T1000 (cell line): Measurements from ENCODE around the gene HAUS3.
A peak's percentile ranks its signal among the peaks of the same experiment; 100 is the strongest.

Experiments used
- DNase-seq: peaks from one replicate; lab custom pipeline; 2025; ENCODE audit warnings: mixed read lengths; lab: John Stamatoyannopoulos, UW

HAUS3 gene

DNA sequence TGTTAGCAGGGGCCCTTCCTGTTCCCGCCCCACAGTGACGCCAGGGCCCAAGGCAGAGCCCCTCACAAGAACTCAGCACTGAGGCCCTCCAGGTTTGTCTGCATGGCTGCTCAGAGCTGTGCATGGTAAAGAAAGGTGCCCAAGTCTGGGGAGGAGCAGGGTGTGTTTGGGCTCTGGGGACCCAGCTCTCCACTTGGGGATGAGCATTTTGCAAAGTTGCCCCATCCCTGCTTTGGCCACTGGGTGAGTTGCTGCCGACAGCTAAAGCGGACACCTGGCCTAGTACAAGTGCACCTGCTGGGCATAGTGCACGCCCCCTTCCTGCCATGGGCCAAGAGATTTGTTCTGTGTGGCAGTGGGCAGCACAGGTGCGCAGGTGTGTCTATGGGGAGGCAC is 22.0 kb upstream of the HAUS3 start:
- no peak for DNase-seq

DNA sequence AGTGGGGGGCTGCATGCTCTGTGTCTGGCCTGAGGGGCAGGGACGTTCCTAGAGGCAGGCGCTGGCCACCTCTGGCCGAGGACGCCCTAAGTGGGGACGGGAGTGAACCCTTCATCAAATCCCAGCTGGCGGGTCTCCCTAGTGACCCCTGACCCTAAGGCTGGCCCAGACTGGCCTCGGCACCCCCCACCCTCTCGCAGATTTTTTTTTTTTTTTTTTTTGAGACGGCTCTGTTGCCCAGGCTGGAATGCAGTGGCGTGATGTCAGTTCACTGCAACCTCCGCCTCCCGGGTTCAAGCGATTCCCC is 21.0 kb upstream of the HAUS3 start:
- DNase-seq = no peak

DNA sequence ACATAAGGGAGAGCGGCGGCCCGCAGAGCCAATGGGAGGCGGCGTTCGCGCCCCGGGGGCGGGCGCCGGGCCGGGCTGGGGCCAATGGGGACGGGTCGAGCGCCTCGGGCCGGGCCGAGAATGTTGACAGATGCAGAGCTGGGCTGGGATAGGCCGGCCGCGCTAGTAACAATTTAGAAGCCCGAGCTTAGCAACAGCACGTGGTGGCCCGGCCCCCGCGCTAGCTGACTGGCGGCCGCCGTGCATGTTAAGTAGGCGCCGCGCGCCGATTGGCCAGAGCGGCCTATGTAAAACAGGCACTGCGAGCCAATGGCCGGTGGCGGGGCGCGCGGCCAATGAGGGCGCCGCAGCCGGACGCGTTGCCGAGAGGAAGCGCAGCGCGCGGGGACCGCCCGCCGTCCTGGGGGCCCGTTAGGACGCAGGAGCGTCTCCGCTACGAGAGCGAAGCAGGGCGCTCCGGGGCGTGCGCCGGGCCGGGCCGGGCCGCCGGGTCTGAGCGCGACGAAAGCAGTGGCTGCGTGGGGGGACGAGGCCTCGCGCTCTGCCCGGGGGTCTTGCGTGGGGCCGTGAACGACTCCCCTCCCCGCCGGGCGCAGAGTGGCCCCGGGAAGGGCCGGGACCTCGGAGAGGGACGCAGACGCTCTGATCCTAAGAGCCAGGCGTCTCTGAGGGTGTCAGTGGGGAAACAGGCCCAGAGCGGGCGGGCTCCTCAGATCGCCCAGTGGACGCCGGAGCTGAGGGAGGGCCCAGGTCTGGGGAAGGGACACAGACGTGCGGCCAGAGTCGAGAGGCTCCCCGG is 20.4 kb upstream of the HAUS3 start:
- DNase-seq = peak; percentile 99

DNA sequence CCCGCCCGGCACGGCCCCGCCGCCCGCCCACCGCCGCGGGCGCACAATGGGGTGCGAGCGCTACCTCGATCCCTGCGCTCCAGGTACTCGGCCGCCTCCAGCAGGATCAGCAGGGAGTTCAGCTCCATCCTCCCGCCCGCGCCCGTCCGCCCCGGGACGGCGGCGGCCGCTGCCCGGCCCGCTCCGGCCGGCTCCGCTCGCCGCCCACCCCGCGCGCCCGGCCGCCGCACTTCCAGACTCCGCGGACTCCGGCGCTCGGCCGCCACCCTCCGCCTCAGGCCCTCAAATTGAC is 19.9 kb upstream of the HAUS3 start, which contains the start of gene MXD4:
MXD4 (minus strand) TSS at position 257 of the 292 bp plus-strand sequence; CDS start at position 128, 129 bp downstream.
- DNase-seq = no peak

DNA sequence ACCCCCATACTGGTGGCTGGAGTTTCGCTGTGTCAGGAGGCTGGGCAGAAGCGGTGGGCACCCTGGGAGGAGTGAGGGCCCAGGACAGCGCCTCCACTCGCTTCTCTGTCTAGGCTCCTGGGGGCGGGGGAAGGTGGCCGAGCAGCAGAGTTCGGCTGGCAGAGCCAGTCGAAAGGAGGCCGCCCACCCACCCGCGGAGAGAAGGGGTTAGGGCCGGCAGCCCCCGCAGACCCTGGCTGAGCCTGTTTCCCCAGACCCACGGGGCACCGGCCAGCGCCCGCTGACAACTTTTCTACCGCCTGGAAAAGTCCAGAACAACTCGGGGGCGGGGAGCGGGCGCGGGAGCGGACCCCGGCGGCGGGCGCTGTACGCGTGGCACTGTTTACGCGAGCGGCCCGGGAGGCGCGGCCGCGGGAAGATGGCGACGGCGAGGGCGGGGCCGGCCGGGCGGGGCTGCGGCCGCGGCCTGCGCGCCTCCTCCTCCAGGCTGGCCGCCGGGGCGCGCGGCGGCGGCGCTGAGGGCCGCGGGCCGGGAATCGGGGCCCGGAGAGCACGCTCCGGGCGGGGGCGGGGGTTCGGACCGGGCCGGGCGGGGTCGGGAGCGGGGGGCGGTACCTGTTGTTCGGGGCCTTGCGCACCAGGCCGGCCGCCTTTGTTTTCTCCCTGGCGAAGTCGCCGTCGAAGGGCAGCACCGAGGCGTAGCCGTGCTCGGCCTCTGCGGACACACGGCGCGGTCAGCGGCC is 19.4 kb upstream of the HAUS3 start:
- no peak for DNase-seq

DNA sequence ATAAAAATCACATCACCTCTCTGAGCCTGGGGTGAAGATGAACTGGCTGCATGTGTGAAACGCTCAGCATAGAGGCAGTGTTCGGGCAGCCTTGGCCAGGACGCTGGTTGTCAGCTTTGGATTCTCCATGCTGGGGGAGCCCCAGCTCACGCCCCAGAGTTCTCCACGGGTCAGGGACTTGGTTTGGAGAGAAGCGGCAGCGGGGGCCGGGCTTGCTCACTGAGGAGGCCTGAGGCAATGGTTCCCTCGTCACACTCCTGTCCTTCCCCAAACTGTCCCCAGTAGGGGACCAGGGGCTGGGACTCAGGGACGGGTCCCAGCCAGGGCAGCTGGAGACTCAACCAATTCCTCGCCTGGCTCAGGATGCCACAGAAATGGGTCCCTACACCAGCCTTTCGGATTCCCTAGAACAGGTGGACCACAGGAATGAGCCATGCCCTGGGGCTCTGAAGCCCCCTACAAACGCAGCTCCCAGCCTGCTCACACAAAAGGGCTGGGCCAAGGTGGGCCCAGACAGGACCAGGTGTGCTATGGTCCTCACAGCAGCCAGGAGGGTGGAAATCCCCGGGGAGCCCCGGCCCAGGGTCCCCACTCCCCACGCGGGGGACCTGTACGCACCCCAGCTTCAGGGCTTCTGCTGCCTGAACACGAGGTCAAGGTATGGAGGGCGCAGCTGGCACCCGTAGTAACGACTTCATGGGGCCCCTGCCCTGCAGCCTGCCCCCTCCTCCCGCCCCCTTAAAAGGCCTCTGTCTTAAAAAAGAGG is 18.6 kb upstream of the HAUS3 start:
- no peak for DNase-seq

DNA sequence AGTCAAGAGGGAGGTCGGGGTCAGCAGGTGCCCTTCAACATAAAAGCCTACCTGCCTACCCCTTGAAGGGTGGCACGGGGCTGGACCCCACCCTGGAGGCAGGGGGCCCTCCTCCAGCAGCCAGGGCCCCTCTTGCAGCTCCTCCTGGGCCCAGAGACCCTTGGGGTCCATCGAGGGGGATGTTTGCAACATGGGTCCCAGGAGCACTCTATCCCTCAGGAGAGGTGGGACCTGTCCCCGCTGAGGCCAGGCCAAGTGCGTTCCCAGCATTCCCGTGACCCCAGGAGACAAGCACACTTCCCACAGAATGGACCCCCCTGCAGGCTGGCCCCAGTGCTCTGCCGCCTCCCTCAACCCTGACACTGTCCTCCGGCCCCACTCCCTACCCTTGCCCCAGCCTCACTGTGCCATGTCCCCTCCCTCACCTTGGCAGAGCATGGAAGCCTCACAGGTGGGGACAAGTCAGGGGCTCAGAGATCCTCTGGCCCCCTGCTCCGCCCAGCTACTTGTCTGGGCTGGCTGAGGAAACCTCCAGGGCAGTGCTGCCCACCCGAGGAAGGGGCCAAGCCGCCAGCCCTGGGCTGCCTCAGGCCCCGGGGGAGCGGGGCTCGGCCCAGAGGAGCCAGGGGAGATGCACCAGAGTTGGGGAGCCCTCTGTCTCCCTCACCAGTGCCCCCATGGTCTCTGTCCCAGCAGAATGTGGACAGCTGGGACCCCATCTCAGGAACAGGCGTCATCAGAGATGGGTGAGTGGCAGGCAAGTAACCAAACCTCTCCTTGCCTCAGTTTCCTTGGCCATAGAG is 17.8 kb upstream of the HAUS3 start:
- DNase-seq = no peak

DNA sequence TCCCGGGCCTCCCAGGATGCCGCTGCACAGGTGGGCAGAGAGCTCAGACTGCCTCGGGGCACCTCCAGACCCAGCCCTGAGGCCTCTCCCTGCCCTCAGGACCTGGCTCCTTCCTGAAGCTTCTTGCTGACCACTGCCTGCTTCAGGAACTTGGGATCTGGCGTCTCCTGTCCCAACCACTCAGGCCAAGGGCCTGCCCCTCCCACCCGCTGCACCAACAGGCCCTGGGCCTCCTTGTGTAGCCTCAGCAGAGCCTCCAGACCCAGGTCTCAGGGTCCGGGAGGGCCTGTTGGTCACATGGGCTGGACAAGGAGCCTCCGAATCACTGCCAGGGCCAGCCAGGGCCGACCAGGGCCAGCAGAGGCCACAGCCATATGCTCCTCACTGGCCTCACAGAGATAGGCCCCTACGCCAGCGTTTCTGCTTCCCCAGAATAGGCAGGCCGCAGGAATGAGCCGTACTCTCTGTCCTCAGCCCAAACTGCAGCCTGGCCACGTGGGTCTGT is 17.2 kb upstream of the HAUS3 start:
- no peak for DNase-seq

DNA sequence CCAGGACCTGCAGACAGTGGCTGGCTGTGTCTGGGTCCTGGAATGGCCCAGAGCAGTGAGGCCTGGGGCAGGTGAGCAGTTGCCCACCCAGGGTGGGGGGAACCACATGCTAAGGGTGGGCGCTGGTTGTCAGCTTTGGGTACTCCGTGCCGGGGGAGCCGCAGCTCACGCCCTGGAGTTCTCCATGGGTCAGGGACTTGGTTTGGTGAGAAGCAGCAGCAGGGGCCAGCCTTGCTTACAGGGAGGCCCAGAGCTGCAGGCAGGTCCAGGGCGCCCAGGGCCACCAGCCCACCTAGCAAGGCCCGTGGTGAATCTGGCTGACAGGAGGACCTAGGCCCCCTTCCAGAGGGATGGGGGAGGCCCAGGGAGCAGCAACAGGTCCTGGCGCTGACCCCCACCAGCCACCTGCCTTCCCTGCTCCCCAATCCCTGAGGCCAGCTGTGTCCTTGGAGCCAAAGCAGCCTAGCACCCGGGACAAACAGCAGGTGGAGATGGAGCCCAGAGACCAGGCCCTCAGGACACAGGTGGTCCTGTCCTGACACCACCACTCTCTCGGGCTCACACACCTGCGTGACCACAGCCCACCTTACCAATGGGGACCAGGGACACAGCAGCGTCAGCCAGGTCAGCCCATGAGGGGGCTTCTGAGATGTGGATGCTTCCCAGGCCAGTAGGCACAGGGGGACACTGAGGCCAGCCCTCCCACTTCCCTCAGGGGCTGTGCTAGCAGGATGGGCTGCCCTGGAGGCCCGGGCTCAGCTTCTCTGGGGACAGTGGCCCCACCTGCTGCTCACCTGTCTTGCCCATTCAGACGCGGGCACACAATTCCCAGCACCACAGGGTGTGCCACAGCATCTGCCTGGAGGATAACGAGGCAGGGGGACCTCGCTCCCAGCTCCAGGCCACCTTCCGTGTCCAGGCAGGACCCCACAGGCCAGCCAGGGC is 16.4 kb upstream of the HAUS3 start:
- DNase-seq = no peak

DNA sequence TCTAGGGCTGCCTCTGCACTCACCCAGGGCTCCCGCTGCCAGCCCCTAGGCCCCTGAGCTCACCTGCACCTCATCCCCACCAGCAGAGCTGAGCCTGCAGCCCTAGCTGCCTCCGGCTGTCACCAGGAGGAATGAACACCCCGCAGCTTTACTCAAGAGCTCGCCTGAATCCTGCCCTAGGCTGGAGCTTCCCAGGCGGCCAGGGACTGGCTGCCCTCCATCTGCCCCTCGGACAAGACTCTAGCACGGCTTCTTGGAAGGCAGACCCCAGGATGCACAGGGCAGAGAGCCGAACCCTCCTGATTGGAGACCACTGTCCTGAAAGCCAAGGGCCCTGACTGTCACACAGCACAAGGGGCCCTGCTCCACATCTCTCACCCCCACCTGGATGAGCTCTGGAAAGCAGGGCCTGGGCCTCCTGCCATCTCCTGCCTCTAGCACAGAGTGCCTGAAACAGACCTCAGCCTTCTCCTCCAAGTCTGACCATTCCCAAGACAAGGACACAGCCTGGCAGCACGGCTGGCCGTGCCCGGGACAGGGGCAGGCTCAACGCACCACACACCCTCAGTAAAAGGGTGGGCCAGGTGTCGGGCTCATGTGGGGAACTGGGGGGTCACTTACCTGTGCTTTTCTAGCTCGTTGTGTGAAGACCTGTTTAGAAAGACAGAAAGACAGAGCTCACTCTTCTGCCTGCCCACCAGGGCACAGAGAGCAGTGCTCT is 15.6 kb upstream of the HAUS3 start:
- no peak for DNase-seq

DNA sequence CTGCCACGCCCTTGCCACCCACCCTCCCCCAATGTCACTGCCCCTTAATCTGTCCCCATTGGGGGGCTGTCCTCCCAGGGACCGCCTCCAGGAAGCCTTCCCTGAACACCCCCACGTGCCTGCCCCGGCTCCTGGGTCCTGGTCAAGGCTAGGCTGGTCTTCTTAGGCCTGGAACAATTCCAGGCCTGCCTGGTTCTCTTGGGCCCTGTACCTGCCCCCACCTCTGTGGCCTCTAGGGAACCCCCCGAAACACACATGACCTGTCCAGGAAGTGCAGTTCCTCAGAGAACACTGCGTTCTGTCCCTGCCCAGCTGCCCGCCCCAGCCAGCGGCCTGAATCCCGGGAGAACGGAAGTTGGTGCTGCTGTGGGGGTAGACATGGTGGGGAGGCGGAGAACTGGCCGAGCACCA is 14.9 kb upstream of the HAUS3 start:
- no peak for DNase-seq

DNA sequence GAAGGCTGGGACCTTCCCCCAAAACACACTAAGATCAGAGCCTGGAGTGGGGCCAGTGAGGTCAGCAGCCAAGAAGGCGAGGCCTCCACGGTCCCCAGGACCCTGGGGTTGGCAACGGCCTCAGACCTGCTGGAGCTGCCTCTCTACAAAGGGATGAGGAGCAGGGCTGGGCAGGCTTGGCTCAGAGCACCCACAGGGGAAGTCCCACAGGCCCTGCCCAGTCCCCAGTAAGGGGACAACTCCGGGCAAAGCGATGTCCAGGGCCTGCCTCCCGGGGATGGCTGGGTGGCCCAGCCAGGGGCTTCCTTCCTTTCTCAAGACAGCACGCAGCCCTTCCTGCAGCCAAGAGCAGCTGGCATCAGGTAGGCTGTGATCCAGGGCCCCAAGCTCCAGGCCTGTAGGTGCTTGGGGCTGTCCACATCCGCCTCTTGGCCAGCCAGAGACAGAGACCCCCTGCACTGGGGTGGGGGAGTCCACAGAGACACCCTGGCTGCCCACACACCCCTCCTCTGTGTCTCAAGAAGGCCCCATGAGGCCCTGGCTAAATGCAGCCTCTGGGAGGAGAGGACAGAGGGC is 14.3 kb upstream of the HAUS3 start:
- no peak for DNase-seq

DNA sequence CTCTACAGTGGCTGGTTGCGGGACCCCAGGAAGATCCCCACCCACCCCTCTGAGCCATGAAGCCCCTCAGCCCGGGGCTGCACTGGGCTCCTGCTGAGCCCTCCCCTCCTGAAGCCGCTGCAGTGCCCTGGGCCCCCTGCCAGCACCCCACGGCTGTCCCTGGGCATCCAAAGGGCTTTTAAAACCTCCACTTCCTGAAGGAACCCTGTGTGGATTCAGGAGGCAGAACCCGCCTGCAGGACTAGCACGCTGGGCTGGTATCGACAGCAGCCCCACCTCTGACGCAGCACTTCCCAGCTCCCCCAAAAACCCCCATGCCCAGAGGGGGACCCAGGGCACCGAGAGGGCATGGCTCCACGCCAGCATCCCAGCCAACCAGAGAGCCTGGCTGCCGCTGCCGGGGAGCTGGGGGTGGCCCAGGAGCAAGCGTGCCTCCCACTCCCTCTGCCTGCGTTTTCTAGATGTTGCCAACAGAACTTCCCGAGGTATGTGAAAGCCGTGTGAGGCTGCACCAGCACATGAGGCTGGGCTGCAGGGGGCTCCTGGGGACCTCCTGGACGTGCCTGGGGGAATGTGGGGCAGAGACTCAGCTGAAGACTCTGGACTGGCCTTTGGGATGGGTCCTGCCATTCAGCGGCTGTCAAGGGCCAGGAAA is 13.7 kb upstream of the HAUS3 start:
- no peak for DNase-seq

DNA sequence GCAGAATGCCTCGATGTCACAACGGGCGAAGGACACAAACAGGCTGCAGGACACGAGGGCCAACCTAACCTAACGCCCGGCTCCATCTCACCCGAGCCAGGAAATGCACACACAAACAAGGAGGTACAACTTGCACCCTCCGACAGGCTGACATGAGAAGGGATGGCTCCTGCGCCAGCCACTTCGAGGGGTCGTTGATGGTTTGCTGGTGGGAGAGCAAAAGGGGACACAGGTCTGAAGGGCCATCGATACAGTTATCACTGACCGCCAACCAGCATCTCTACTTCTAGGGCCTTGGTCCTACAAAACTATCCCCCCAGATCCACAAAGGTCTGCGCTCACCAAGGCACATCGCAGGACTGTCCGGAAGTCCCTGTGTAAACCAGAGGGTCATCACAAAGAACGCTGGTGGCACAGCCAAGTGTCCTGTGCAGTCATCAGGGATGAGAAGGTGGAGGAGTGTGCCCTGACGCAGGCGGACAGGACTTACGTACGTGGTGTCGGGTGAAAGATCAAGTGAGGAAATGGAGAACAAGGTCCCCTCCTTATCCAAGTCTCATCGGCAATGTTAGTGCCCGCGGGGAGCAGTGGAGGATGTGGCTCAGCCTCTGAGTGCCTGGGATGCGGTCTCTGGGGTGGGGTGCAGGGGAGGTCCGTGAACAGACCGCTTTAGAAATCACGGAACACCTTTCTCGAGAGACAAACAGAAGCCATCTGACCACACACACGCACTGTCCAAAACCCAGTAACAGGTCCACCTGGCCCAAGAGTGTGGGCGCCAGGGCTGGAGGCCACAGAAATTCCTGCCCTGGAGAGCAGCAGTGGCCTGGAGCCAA is 13.0 kb upstream of the HAUS3 start:
- no peak for DNase-seq

DNA sequence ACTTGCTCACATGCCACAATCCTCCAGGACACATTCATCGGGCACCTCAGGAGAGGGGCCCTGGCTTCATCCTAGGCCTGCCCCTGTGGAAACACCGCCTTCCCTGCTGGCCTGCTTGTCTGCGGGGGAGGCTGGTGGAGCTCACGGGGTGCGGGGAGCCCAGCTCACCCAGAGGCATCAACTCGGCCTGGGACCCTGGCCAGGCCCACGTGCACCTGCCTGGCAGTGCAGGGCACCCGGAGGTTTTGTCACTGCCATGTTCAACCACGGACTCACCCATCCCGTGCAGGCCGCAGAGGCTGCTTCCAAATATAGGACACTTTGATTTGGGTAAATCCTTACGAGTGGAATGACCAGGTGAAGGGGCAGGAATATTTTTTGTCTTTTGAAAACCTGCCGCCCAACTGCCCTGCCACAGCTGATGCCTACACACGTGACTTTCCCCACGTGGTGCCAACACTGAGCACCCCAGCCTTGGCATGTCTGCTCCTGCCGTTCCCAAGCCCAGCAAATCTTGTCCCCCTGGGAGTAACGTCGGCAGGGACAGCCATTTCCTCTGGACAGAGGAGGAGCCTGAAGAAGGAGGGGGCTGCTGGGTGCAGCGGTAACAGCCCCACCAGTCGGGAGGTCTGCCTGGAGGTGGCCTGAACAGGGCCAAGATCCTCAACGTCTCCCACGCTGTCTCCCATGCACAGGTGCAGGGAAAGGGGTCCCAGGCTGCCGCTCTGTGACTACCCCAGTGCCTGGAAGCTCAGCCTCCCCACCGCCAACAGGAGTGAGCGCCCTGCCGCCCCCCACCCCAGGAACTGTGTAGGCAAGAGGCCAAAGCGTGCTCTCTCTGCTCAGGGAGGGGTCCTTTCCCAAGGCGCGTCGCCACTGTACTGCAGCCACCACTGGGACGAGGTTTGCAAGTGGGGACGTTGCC is 11.5 kb upstream of the HAUS3 start:
- DNase-seq = no peak

DNA sequence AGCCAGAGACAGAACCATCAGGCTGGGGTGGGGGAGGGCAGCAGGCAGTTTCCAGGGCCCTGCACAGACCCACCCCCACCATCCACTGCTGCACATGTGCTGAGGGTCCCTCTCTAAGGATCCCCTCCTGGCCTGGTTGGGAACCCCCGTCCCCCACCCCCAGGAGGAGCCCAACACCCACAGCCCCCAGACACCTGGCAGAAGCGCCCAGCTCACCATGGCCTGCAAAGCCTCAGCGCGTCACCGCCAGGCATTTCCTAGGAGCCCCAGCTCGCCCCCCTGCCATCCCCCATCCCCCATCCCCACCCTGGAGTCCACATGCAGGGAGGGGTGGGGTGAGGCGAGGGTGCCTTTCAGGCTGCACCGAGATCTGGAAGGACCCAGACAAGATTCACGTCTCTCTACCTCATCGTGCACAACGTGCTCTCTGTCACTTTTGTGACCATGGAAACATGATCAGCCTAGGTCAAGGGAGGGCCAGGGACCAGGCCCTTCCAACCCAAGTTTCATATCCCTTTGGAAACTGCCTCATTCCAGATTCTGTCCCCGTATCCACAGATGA is 10.7 kb upstream of the HAUS3 start:
- no peak for DNase-seq
